ENCODE measurements around the gene C10orf67. TPM values are rescaled to one million over a fixed set of nuclear protein-coding genes. Genes with fewer than 3 reads are reported as not detected.

C10orf67 gene
- total RNA-seq, result under 0.01 TPM in 1 of 2 replicates, not detected in the other

DNA sequence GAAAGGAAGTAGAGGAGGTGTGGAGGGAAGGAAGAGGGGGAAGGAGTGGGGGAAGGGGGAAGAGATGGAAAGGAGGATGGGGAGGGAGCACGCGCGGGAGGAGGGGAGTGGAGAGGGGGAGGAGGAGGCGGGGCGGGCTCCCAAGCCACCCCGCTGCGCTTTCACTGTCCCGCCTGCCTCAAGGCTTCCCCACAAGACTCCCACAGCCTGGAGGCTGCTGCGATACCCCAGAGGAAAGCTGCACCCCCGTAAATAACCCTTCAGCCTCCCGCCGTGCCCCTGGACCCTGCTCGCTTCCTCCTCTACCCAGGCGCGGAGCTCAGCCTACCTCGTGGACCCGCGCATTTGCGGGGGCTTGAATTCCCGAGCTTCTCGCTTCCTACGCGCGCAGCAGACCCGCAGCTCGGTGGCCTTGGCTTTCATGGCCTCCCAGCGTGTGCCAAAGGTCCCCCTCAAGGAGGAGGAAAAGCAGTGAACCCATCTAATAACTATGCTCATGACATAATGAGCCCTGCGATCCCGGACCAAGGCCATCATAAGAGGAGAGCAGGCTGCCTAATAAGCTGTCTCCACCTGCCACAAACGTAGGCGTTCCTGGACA lies at the start of gene C10orf67:
C10orf67 (minus strand) TSS at position 557 of the 601 bp plus-strand sequence; CDS start at position 534, 23 bp downstream.

DNA sequence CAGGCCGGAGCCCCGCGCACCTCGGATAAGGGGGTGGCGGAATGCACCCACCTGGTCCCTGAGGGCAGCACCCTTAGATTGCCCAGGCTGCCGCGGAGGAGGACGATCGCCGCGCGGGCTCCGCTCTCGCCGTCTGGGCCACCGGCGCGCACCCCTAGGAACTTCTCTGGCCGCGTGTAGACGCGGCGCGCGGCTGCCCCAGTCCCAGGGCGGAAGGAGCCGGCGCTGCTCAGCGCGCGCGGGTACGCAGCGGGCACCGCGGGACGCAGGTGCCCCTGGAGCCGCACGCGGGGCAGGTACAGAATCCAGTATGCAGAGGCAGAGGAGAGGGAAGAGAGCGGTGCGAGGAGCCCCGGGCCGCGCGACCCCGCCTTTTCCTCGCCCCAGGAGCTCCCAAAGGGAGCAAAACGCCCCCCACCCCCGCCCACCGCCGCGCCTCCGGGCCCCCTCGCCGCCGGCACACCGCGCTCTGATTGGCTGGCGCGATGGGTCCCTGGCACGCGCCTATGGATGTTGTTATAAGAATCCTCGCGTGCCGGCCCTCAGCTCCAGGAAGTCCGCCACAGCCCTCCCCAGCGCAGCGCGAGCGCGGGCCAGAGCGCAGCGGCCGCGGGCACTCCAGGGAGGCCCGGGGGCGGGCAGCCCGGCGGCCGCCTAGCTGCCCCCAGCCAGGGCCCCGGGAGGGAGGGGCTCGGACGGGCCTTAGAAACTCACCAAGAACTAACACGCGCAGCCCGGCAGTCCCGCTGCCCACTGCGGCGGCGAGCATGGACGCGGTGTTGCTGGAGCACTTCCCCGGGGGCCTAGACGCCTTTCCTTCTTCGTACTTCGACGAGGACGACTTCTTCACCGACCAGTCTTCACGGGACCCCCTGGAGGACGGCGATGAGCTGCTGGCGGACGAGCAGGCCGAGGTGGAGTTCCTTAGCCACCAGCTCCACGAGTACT lies 152.6 kb downstream of the C10orf67 start, which contains the start of gene PTF1A:
PTF1A (plus strand) TSS at position 549 of the 948 bp plus-strand sequence; CDS start at position 768, 219 bp downstream.

Other genes starting within 250 kb of the C10orf67 start
- 15.6 and 18.5 TPM in 2 replicates for gene MSRB2, start 249.2 kb downstream of the C10orf67 start, total RNA-seq
- gene PTF1A, start 152.5 kb downstream of the C10orf67 start, total RNA-seq, result not detected in 2 replicates
- 2.7 and 4.6 TPM in 2 replicates for gene OTUD1, start 94.3 kb upstream of the C10orf67 start, total RNA-seq

All from bronchial smooth muscle cell (primary cell).